HG02763 (cell line): ENCODE data around the gene ZNF547.
A peak's percentile ranks its signal among the peaks of the same experiment; 100 is the strongest.

Experiments
- ATAC-seq: cut with Tn5 transposase; IDR thresholded peaks from one replicate; pipeline ENCODE4 v1.9.1; 2021; ENCODE audit warnings: mild to moderate bottlenecking, moderate library complexity; ENCODE audit not compliant: unreplicated experiment

Gene ZNF547

DNA sequence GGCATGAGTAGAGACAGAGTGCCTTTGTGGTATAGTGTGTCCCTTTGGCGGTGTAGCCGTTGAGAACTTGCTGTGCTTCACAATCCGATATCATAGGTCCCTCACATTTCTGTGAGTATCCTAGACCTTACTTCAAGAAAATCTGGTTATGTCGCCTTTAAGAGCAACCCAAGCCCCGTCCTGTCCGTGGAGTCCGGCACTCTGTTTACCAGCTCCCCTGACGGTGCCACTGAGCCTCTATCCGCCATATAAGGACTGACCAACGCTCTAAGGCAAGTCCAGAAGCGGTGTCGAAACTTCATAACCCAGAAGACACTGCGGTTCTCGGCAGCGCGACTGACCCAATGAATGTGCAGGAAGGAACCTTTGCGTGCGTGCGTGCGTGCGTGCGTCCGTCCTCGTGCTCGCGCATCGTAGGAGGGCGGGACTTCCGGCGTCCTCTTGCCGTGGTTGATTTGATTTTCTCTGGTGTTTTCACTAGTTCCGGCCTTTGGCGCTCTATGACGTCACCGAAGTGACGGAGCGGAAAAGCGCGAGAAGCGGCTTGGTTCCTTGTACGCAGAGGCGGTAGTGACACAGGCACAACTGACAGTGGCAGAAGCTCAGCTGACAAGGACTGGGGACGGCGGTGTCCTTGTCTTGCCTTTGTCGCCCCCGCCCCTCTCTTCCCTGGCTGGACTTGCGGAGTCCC is at the start of gene ZNF547, which contains the start of gene TRAPPC2B:
Gene ZNF547, plus strand, starts transcription at position 555 of the 691 bp plus-strand sequence. CDS start 5,005 bp downstream, outside the sequence.
Gene TRAPPC2B, plus strand, starts transcription at position 555 of the 691 bp plus-strand sequence. CDS start 1,283 bp downstream, outside the sequence.
- peak; percentile 93 for ATAC-seq

GRCh38 chr19:57314146-57314545 is 49.2 kb upstream of the ZNF547 start:
- ATAC-seq = no peak

DNA sequence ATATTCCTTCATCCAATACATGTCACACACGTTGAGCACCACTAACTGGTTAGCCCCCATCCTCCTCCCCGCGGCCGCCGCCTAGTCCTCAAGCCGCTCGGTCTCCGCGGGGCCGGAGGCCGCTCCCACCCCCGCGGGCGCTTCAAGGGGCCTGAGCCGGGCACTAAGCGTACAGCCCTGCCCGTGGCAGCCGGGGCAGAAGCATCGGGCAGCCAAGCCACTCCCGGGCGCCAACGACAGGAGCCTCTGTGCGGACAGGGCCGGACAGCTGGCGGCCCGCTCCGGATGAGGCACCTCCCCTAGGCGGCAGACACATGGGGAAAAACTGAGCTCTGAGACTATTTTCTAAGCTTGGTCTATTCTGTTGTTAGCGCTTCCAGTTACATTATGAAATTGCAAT is 45.8 kb upstream of the ZNF547 start:
- ATAC-seq = no peak

DNA sequence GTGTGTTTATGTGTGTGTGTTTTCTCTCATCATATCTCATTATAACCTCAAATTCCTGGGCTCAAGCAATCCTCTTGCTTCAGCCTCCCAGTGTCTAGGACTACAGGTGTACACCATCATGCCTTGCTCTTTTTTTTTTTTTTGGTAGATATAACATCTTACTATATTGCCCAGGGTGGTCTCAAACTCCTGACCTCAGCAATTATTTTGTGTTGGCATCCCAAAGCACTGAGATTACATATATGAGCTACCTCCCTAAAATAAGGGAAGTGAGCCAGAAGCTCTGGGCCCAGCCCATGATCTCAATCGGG is 43.5 kb upstream of the ZNF547 start:
- ATAC-seq = no peak

DNA sequence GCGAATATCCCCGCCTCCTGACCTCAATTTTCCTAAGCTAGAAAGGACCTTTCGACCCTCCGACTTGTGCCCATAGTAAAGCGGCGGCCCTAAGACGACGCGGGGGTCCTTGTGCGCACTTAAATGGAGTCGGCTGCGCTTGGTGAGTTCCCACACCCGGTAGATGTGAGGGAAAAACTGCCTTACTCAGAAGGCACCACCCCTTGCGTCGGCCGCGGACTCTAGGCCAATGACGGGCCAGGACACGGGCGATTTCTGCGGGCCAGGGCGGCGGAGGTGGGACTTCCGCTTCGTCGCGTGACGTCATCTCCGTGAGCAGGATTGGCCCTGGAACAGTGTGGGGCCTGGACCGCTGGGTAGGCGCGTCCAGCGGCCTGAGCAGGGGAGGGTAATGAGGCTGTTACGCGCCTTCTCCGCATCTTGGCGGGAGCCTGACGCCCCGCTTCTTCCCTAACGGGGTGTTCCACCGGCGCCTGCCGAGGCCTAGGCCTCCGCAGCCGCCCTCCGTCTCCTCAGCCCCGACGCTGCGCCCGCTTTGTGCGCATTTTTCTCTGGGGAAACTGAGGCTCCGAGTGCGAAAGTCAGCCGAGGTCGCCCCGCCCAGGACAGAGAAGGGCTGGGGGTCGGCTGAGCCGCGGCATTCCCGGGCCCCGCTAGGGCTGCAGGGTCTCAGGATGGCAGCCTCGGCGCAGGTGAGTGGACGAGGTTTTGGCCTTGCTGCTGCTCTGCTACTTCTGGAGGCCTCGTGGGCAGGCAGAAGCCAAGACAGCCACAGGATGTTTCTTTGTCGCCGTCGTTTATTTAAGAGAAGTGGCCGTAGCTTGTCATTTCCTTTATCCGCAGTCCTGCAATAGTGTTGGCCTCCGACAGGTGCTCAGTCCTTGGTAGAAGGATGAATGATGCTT is 42.9 kb upstream of the ZNF547 start, which contains the start of gene ZNF543:
Gene ZNF543, plus strand, starts transcription at position 293 of the 905 bp plus-strand sequence. Its CDS starts 382 bp downstream, at position 675.
- ATAC-seq = peak; percentile 97

DNA sequence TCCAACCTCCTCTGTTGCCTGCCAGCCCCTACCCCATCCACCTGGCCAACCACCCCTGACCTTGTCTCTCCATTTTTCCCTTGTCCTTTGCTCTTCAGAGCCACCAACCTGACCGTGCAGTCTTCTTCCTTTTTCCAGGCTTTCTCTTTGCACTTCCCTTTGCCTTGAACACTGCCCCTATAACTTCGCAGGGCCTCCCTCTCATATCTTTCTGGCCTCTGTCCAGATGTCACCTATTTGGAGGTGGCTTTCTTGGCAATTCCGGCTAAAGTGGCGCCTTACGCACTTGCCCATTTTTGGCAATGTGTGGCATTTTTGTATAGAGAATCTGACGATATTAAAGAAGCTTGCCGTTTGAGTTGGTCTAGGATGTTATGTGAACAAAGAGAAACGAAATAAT is 42.2 kb upstream of the ZNF547 start:
- no peak for ATAC-seq

GRCh38 chr19:57321751-57322150 is 41.6 kb upstream of the ZNF547 start:
- no peak for ATAC-seq

DNA sequence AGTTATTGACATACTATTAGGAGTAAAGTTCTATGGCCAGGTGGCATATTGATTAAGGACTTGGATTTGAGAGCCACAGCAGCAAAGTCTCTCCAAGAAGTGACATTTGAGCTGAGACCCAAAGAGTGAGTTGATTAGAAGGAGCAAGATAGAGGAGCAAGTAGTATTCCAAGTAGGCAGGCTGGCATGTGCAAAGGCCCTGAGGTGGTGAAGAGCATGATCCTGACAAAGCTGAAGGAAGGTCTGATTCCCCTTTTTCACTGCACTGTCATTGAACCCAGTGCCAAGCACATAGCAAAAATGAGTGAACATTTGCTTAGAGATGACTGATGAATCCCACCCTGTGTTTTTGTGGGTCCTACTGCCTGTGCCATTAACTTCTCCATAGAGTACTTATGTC is 38.4 kb upstream of the ZNF547 start:
- ATAC-seq = no peak

DNA sequence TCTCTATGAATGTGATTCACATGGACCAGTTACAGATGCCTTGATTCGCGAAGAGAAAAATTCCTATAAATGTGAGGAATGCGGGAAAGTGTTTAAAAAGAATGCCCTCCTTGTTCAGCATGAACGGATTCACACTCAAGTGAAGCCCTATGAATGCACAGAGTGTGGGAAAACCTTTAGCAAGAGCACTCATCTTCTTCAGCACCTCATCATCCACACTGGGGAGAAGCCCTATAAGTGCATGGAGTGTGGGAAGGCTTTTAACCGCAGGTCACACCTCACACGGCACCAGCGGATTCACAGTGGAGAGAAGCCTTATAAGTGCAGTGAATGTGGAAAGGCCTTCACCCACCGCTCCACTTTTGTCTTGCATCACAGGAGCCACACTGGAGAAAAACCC is 35.4 kb upstream of the ZNF547 start:
- no peak for ATAC-seq

DNA sequence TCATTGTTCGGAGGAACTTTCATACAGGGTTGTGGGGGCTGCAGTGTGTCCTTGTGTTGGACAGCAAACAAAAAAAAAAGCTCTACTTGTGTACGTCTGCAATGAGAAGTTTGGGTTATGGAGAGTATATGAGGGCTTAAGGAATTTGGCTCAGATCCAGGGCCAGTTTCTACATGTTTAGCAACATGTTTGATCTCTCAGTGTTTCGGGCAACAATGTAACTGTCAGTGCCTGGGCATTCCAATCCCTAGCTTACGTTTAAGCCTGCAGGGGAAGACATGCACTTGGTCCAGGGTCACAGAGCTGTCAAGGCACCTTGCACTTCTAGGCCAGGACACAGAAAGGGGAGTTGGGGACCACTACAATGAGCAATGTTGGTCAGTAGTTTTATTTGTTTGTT is 29.2 kb upstream of the ZNF547 start:
- no peak for ATAC-seq

- no peak for ATAC-seq
These were observed 24.5 kb upstream of the ZNF547 start for GRCh38 chr19:57338877-57339276.

- no peak for ATAC-seq
These were observed 20.8 kb upstream of the ZNF547 start for GRCh38 chr19:57342582-57342981.

DNA sequence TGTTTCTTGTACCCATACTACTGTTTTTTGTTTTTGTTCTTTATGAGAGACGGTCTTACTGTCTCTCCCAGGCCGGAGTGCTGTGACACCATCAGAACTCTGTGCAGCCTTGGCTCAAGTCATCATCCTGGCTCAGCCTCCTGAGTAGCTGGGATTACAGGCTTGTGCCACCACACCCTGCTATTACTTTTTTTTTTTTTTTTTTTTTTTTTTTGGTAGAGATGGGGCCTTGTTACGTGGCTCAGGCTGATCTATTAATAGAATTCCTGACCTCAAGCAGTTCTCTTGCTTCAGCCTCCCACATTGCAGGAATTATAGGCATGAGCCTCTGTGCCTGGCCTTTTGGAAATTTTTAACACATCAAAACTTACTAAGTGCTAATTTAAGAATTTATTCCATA is 15.2 kb upstream of the ZNF547 start:
- no peak for ATAC-seq

DNA sequence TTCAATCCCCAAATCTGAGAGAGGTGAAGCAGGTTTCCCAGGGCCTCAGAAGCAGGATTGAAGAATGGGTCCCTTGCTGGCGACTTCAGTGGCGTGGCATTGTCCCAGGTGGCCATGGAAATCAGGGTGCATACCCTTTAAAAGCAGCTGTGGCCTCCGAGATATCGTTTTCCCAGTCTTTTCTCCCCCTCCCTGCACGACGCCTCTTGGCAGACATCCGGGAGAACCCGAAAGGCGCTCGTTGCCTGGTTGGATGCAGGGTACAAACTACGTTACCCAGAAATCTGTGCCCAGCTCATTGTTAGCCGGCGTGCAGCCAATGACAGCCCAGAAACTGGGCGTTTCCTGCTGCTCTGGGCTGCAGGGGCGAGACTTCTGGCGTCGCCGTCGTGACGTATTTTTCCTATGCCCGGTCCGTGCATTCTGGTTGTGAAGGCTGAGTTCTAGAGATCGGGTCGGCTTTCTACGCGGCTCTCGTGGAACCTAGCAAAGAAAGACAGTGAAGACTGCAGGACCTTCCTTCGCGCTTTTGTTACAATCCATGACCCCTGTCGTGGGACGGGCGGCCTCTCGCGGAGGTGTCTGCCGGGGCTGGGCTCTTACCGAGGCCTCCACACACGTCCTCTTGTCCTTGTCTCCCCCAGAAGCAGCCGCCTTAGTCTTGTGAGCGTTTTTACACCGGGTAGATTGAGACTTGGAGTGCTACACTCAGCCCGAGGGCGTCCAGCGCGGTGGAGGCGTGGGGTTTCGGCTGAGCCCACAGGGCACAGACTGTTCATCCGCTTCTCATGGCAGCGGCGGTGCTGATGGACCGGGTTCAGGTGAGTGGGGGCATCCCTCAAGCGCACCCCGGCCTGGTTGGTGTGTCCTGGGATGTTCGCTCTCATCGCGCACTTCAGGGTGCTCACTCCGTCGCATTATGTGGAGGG is 12.2 kb upstream of the ZNF547 start, which contains the start of gene ZNF304:
Gene ZNF304, plus strand, starts transcription at position 395 of the 929 bp plus-strand sequence. Its CDS starts 394 bp downstream, at position 789.
- peak; percentile 94 for ATAC-seq

- ATAC-seq = no peak
These were observed 11.5 kb upstream of the ZNF547 start for GRCh38 chr19:57351867-57352266.

DNA sequence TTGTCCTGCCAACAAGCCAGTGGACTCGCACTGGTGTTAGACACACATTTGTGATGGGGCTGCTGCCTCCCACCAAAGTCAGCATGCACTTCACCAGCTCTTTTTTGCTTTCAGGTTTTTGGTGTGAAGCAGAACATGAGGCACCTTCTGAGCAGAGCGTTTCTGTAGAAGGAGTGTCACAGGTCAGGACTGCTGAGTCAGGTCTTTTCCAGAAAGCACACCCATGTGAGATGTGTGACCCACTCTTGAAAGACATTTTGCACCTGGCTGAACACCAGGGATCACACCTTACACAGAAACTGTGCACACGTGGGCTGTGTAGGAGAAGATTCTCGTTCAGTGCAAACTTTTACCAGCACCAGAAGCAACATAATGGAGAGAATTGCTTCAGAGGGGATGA is 7.4 kb upstream of the ZNF547 start:
- ATAC-seq = no peak

GRCh38 chr19:57357406-57357805 is 5.9 kb upstream of the ZNF547 start:
- ATAC-seq = no peak

DNA sequence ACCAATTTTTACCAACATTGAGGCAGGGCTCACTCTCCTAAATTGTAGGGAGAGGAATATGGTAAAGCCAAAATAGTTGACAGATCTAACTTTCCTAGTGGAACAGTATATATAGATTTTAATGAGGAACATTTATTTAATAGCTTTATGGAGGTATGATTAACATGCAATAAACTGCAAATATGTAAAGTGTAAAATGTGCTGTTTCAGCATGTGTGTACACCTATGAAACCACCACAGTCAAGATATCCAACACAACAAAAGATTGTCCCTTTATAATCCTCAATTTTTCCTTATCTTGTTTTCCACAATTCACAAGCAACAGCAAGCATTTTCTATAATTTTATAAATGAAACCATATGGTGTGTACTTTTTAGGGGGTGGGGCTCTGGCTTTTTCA is 4.1 kb upstream of the ZNF547 start:
- ATAC-seq = no peak

GRCh38 chr19:57362419-57362818 is 932 bp upstream of the ZNF547 start:
- no peak for ATAC-seq

DNA sequence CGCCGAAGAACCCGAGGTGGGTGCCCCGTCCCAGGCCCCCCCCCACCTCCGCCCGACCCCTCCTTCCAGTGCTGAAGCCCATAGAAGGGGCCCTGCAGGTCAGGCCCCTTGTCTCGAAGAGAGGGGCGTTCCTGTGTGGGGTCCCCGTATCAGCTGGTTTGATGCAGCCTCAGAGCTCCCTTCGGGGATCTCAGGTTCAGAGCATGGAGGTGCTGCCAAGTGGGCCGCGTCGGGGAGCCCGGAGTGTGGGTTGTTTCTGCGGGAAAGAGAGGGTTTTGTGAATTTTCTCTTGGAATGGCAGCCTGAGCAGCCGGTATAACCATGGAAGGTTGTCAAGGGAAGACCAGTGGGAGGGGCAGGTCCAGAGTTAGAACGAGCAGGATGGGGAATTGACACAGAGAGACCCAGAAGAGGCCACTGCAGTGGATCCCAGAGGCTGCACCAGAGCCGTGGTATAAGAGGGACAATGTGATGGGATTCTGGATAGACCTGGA is 384 bp downstream of the ZNF547 start:
- ATAC-seq = peak; percentile 15

DNA sequence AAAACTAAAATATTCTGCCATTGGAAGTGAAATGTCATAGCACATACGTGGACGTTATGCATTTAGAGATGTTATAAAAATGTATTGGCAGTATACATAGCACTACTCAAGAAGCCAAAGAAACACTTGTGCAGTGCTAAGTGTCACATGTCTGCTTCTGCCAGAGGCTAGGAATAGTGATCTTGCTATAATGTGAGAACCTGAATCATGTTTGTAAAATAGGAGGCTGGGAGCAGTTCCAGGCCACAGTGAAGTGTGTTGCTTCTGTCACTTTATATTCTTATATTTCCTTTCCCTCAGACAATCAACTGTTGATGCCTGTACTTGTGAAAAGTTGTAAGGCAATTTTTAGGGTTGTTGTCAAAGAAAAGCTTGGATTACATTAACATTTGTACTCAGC is 3.4 kb downstream of the ZNF547 start:
- no peak for ATAC-seq
